ENCODE data around the gene CASP14. TPM values are rescaled to one million over a fixed set of nuclear protein-coding genes. Genes with fewer than 3 reads are reported as not detected.

CASP14 gene
- total RNA-seq, 4 donors from 2014 or later, result not detected

DNA sequence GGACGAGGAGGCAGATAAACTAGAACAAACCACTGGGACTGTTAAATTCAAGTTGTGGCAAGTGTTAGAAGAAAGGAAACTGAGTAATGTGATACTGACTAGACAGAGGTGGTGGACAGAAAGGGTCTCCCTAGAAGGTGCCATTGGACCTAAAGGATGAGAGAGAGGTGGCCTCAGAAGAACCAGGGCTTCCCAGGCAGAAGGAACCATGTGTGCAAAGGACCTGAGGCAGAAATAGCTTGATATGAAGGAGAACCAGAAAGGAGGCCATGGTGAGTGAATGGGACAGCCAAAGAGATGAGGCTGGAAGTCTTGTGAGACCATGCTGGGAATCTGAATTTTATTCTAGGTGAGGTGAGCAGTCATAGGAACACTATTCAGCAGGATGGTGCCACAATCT, 55.1 kb downstream of the CASP14 start:
- DNase-seq (ENCODE audit: low spot score) (no peak), ATAC-seq (ENCODE audit: low FRiP score) (no peak)
- TF ChIP-seq, protein P1, sequence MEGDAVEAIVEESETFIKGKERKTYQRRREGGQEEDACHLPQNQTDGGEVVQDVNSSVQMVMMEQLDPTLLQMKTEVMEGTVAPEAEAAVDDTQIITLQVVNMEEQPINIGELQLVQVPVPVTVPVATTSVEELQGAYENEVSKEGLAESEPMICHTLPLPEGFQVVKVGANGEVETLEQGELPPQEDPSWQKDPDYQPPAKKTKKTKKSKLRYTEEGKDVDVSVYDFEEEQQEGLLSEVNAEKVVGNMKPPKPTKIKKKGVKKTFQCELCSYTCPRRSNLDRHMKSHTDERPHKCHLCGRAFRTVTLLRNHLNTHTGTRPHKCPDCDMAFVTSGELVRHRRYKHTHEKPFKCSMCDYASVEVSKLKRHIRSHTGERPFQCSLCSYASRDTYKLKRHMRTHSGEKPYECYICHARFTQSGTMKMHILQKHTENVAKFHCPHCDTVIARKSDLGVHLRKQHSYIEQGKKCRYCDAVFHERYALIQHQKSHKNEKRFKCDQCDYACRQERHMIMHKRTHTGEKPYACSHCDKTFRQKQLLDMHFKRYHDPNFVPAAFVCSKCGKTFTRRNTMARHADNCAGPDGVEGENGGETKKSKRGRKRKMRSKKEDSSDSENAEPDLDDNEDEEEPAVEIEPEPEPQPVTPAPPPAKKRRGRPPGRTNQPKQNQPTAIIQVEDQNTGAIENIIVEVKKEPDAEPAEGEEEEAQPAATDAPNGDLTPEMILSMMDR (IDR thresholded peaks at IDR 0.05), result no peak

DNA sequence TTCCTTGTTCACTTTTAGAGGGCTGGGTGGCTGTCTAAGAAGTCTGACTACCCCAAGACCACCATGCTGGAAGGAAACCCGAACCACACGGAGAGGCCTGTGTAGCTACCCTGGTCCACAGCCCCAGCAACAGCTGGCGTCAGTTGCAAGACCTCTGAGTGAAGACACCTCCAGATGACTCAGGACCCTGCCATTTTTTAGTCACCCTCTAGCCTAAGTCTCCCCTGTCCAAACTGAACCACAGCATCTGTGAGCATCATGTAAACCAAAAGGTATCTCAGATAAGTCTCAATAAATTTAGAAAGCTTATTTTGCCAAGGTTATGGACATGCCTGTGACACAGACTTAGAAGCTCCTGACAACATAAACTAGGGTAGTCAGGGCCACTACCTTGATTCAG, 55.8 kb downstream of the CASP14 start:
- ATAC-seq (ENCODE audit: low FRiP score) (no peak), DNase-seq (ENCODE audit: low spot score) (no peak)
- TF ChIP-seq, protein P1 (IDR thresholded peaks at IDR 0.05), result no peak

DNA sequence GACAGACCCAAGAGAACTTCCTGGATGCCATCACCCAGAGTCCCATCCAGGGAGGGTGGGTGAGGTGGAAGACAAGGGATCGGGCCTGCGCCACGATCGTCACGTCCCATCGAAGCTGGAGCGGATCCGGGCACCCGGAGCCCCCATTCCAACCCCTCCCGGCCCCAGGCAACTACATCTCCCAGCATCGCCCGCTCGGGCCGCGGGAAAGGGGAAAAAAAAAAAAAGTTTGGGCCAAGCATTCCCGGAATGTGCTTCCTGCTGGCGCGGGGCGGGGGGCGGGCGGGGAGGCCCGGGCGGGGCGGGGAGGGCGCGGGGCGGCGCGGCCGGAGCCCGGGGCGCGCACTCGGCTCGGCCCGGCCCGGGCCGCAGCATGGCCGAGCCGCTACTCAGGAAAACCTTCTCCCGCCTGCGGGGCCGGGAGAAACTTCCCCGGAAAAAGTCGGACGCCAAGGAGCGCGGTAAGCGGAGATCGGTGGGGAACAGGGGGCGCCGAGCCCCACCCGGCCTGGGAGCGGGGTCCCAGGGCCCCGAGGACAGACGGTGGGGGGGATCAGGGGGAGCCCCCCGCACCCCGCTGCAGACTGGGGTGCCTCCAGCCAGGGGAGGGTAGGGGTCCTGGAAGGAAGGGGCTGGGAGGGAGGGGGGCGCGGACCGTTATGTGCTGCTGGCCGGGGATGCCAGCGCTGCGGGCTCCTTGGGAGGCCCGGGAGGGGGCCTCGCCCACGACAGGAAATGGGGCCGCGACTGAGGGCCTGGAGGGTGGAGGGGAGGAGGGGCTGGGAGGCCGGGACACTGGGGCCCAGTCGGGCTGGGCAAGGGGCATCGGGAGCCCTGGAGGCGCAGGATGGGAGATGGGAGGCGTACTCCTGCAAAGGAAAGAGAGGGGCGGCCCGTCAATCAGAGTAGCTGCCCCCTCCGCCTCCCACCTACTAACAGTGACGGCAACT, 58.1 kb downstream of the CASP14 start, which contains the start of gene SYDE1:
TSS of gene SYDE1 (plus strand) at position 341 of the 950 bp plus-strand sequence. CDS start at position 374, 33 bp downstream.
- DNase-seq (ENCODE audit: low spot score) (no peak), ATAC-seq (ENCODE audit: low FRiP score) (peak; percentile 64)
- TF ChIP-seq, protein P1 (IDR thresholded peaks at IDR 0.05), result no peak

Other genes starting within 250 kb of the CASP14 start
- gene OR7A5, start 214.3 kb upstream of the CASP14 start, total RNA-seq, result not detected
- gene OR7C1, start 214.3 kb upstream of the CASP14 start, total RNA-seq, result not detected
- not detected for gene OR7A10, start 200.6 kb upstream of the CASP14 start, total RNA-seq
- not detected for gene OR7A17, start 163.3 kb upstream of the CASP14 start, total RNA-seq
- not detected for gene OR7C2, start 108.0 kb upstream of the CASP14 start, total RNA-seq
- not detected for gene SLC1A6, start 69.6 kb upstream of the CASP14 start, total RNA-seq
- not detected for gene OR1I1, start 32.7 kb downstream of the CASP14 start, total RNA-seq
- gene SYDE1, start 57.9 kb downstream of the CASP14 start, total RNA-seq, result 10 to 100 TPM; 14.8 to 26.6 (median 21.6) TPM
- 10 to 100 TPM in 3 of 4 donors, 1 to 10 TPM in 1; 6.1 to 82.8 (median 24.4) TPM for gene NOTCH3, start 151.5 kb downstream of the CASP14 start, total RNA-seq
- gene EPHX3, start 183.0 kb downstream of the CASP14 start, total RNA-seq, result under 1 TPM in 1 of 4 donors, not detected in 3; 0.84 TPM